ENCODE measurements around the gene FH.

GRCh38 chr1:241536969-241537368 lies 17.4 kb upstream of the FH start:
- no peak for TF ChIP-seq CTCF (IDR thresholded peaks at IDR 0.05)
- no peak for TF ChIP-seq POLR2A (IDR thresholded peaks at IDR 0.05)

Data from right lobe of liver (tissue), 4 donors.